HCT116 (cell line): ENCODE data around the gene KCNK2.

ENCODE experiments used
- CBX3 ChIP-seq: IDR thresholded peaks from 2 replicates; pipeline ENCODE4 v1.6.1; 2012; ENCODE audit warnings: low read depth
- CEBPB ChIP-seq: IDR thresholded peaks from 2 replicates; pipeline ENCODE4 v1.6.1; 2012; ENCODE audit warnings: low read depth
- CTCF ChIP-seq, 3 experiments: fragments of 200-600 bp in 1 of 3; sonication (generic) in 1 of 3; IDR thresholded peaks in 2 of 3; conservative IDR thresholded peaks in 1 of 3; 2 replicates each; pipeline ENCODE4 v1.5.1; 2012 to 2017; ENCODE audit warnings: low read depth in 2 of 3, low read length in 2 of 3, antibody characterized with exemption in 1 of 3, borderline replicate concordance in 1 of 3, control low read depth in 1 of 3, mild to moderate bottlenecking in 1 of 3, mixed read lengths in 1 of 3, mixed run types in 1 of 3, moderate library complexity in 1 of 3; ENCODE audit not compliant: insufficient read depth in 1 of 3
- EZH2 ChIP-seq: fragments of 200-600 bp; sonication (generic); IDR thresholded peaks from 2 replicates; pipeline ENCODE4 v1.6.1; 2017; ENCODE audit warnings: antibody characterized with exemption, mixed run types
- EZH2phosphoT487 ChIP-seq: fragments of 200-600 bp; IDR thresholded peaks from 2 replicates; pipeline ENCODE4 v1.6.1; 2018; ENCODE audit warnings: antibody characterized with exemption, borderline replicate concordance
- POLR2A ChIP-seq: IDR thresholded peaks from 2 replicates; pipeline ENCODE4 v1.7.0; 2011; ENCODE audit warnings: borderline replicate concordance; ENCODE audit not compliant: insufficient read depth, insufficient read length; ENCODE audit errors: extremely low read depth
- POLR2AphosphoS5 ChIP-seq: IDR thresholded peaks from 2 replicates; pipeline ENCODE4 v1.6.1; 2011; ENCODE audit warnings: mild to moderate bottlenecking, low read depth, low read length, moderate library complexity
- RAD21 ChIP-seq: IDR thresholded peaks from 2 replicates; pipeline ENCODE4 v1.6.1; 2012; ENCODE audit warnings: low read depth, mild to moderate bottlenecking
- SP1 ChIP-seq: IDR thresholded peaks from 2 replicates; pipeline ENCODE4 v1.6.1; 2012; ENCODE audit warnings: low read depth
- YY1 ChIP-seq: IDR thresholded peaks from 2 replicates; pipeline ENCODE4 v1.6.1; 2011; ENCODE audit warnings: low read length, low read depth, moderate library complexity, mild to moderate bottlenecking; ENCODE audit not compliant: insufficient replicate concordance; ENCODE audit errors: extremely low read depth
- ZNF274 ChIP-seq: fragments of 200-500 bp; sonication (Bioruptor generic); IDR thresholded peaks from 2 replicates; pipeline ENCODE4 v1.6.1; 2014; ENCODE audit warnings: mild to moderate bottlenecking, low read depth, low read length, inconsistent platforms
- TF ChIP-seq, protein P1 (sequence below): IDR thresholded peaks from 2 replicates; pipeline ENCODE4 v1.6.1; 2012

GRCh38 chr1:215118081-215118480 lies 35.5 kb downstream of the KCNK2 start:
- TF ChIP-seq, protein P1, sequence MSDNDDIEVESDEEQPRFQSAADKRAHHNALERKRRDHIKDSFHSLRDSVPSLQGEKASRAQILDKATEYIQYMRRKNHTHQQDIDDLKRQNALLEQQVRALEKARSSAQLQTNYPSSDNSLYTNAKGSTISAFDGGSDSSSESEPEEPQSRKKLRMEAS, result no peak
- TF ChIP-seq EZH2, result no peak
- TF ChIP-seq CTCF (IDR thresholded peaks at IDR 0.05 in 2 of 3, conservative IDR thresholded peaks at IDR 0.05 in 1 of 3; ENCODE audit: borderline replicate concordance in 1 of 3, insufficient read depth in 1 of 3, low read depth in 2 of 3, low read length in 2 of 3), result no peak
- TF ChIP-seq EZH2phosphoT487, result no peak
- TF ChIP-seq CEBPB, result no peak
- no peak for TF ChIP-seq RAD21
- no peak for TF ChIP-seq SP1
- no peak for TF ChIP-seq YY1
- no peak for TF ChIP-seq POLR2A
- no peak for TF ChIP-seq POLR2AphosphoS5
- no peak for TF ChIP-seq ZNF274
- no peak for TF ChIP-seq CBX3
